A172 (cell line): Measurements from ENCODE around the gene PRB4. TPM values are rescaled to one million over a fixed set of nuclear protein-coding genes. Genes with fewer than 3 reads are reported as not detected.
"Not testable (repeated sequence)": the region's sequence is repeated elsewhere in the genome, so short reads cannot be mapped to it uniquely, and the experiment has no call there.

ENCODE experiments used
- DNase-seq: peaks from one replicate; pipeline ENCODE4 v3.0.0-alpha.2; 2015; ENCODE audit warnings: low spot score
- total RNA-seq: library from RNA; depleted of rRNA; stranded (reverse); fragments of >200 nt; shearing (Covaris generic); gene quantifications from 2 replicates; pipeline ENCODE4 v1.2.3, GENCODE V29; 2014; rRNA removed

PRB4 gene
- total RNA-seq = not detected in 2 replicates

GRCh38 chr12:11310336-11310735 lies at the start of gene PRB4:
Gene PRB4, minus strand, starts transcription at chr12:11310436. Its CDS starts 38 bp downstream, at chr12:11310398.
- DNase-seq = no peak

- DNase-seq = not testable (repeated sequence)
Measured at GRCh38 chr12:11351736-11352135, 41.5 kb upstream of the PRB4 start.

- no peak for DNase-seq
Measured at GRCh38 chr12:11348439-11348838, 38.2 kb upstream of the PRB4 start.

- DNase-seq = no peak
Measured at GRCh38 chr12:11347810-11348209, 37.6 kb upstream of the PRB4 start.

- no peak for DNase-seq
Measured at GRCh38 chr12:11344500-11344899, 34.3 kb upstream of the PRB4 start.

- no peak for DNase-seq
Measured at GRCh38 chr12:11324426-11324825, 14.2 kb upstream of the PRB4 start.

- DNase-seq = no peak
Measured at GRCh38 chr12:11321980-11322379, 11.7 kb upstream of the PRB4 start.

GRCh38 chr12:11307143-11307542 lies 3.1 kb downstream of the PRB4 start:
- no peak for DNase-seq

- DNase-seq = no peak
Measured at GRCh38 chr12:11273449-11273848, 36.8 kb downstream of the PRB4 start.

GRCh38 chr12:11269607-11270006 lies 40.6 kb downstream of the PRB4 start, which contains the start of gene PRB3:
Gene PRB3, minus strand, starts transcription at chr12:11269707. Its CDS starts 38 bp downstream, at chr12:11269669.
- no peak for DNase-seq

GRCh38 chr12:11264501-11264900 lies 45.7 kb downstream of the PRB4 start:
- no peak for DNase-seq

Other genes with a start within 250 kb of the PRB4 start
- 0.60 TPM in 1 of 2 replicates, not detected in the other for gene TAS2R46, start 248.1 kb downstream of the PRB4 start, total RNA-seq
- not detected in 2 replicates for gene TAS2R43, start 218.1 kb downstream of the PRB4 start, total RNA-seq
- gene TAS2R30, start 175.8 kb downstream of the PRB4 start, total RNA-seq = 0.05 and 0.48 TPM in 2 replicates
- gene SMIM10L1, start 139.2 kb downstream of the PRB4 start, total RNA-seq = 5.2 and 8.0 TPM in 2 replicates
- not detected in 2 replicates for gene TAS2R42, start 123.5 kb downstream of the PRB4 start, total RNA-seq
- not detected in 2 replicates for gene PRB3, start 40.7 kb downstream of the PRB4 start, total RNA-seq
- not detected in 2 replicates for gene PRB2, start 85.1 kb upstream of the PRB4 start, total RNA-seq